Hippocampal formation (tissue), 2 donors: ENCODE measurements around the gene KLHL26.

Source experiments
- DNase-seq, 2 donors: peaks; one replicate each; lab custom pipeline; 2025; lab: John Stamatoyannopoulos, UW

Gene KLHL26

GRCh38 chr19:18648973-18649315 is 12.1 kb downstream of the KLHL26 start:
- no peak for DNase-seq

- peak in 1 of 2 donors; percentile 39 for DNase-seq
Observed at GRCh38 chr19:18649371-18650020, 12.7 kb downstream of the KLHL26 start.

GRCh38 chr19:18650021-18650390 is 13.2 kb downstream of the KLHL26 start:
- DNase-seq = no peak

- no peak for DNase-seq
Observed at GRCh38 chr19:18650468-18651041, 13.7 kb downstream of the KLHL26 start.

GRCh38 chr19:18651300-18651699 is 14.5 kb downstream of the KLHL26 start:
- no peak for DNase-seq

GRCh38 chr19:18651733-18652132 is 14.9 kb downstream of the KLHL26 start:
- DNase-seq = no peak

- no peak for DNase-seq
Observed at GRCh38 chr19:18653853-18654252, 17.0 kb downstream of the KLHL26 start.

GRCh38 chr19:18654469-18654868 is 17.6 kb downstream of the KLHL26 start:
- DNase-seq = no peak

GRCh38 chr19:18655173-18655844 is 18.5 kb downstream of the KLHL26 start:
- DNase-seq = no peak

GRCh38 chr19:18656337-18657086 is 19.7 kb downstream of the KLHL26 start:
- DNase-seq = no peak

- DNase-seq = no peak
Observed at GRCh38 chr19:18657590-18658365, 20.9 kb downstream of the KLHL26 start.

GRCh38 chr19:18658366-18658855 is 21.6 kb downstream of the KLHL26 start:
- no peak for DNase-seq

GRCh38 chr19:18659281-18660050 is 22.6 kb downstream of the KLHL26 start:
- no peak for DNase-seq

GRCh38 chr19:18660051-18660910 is 23.5 kb downstream of the KLHL26 start:
- no peak for DNase-seq

GRCh38 chr19:18660939-18661670 is 24.3 kb downstream of the KLHL26 start:
- no peak for DNase-seq

GRCh38 chr19:18662972-18663732 is 26.3 kb downstream of the KLHL26 start:
- no peak for DNase-seq

GRCh38 chr19:18663940-18664530 is 27.2 kb downstream of the KLHL26 start:
- DNase-seq = no peak

- DNase-seq = no peak
Observed at GRCh38 chr19:18665771-18666202, 29.0 kb downstream of the KLHL26 start.
